Measurements from ENCODE around the gene DERL3. TPM values are rescaled to one million over a fixed set of nuclear protein-coding genes. Genes with fewer than 3 reads are reported as not detected.

DERL3 gene
- total RNA-seq, 1 donor from 2014 or later = 3.1 TPM

- intact Hi-C loops (cut with DNase I) = no loop called here
- no peak for DNase-seq (ENCODE audit: missing footprints)
These were observed 47.7 kb downstream of the DERL3 start for GRCh38 chr22:23790819-23791737.

DNA sequence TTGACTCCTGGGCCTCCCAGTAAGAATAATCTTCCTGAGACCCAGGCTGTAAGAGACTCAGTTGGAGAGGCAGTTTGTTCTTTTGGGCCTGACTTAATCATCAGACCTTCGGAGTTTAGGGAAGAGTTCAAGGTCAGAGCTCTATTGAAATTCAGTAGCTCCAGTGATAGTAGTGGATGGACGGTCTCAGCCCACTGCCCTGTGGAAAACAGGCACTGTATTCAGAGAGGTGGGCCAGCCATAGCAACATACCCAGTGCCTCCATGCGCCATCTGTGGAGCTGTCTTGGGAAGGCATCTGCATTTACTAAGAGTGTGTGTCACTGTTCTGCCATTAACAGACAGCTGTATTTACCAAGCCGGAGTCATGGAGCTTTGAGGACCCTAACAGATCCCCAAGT, 49.2 kb downstream of the DERL3 start:
- no peak for ATAC-seq
- DNase-seq (ENCODE audit: missing footprints) = no peak
- intact Hi-C loops (cut with DNase I) = loop anchor here (5.0 kb wide), 2 partner anchors 43 to 58 kb away; no protein-coding TSS in a partner anchor

More at GRCh38 chr22:23790819-23791737, 47.7 kb downstream of the DERL3 start:
- peak; percentile 46 for ATAC-seq

GRCh38 chr22:23789121-23789520, 49.7 kb downstream of the DERL3 start:
- ATAC-seq = no peak
- intact Hi-C loops (cut with DNase I) = loop anchor here (5.0 kb wide), 2 partner anchors 43 to 58 kb away; no protein-coding TSS in a partner anchor
- no peak for DNase-seq (ENCODE audit: missing footprints)

- ATAC-seq (no peak), DNase-seq (ENCODE audit: missing footprints) (no peak)
- intact Hi-C loops (cut with DNase I) = loop anchor here (2.0 to 5.0 kb wide), 3 partner anchors 19 to 59 kb away; no protein-coding TSS in a partner anchor
These were observed 50.9 kb downstream of the DERL3 start for GRCh38 chr22:23787910-23788309.

GRCh38 chr22:23787600-23787896, 51.3 kb downstream of the DERL3 start:
- ATAC-seq = no peak
- no peak for DNase-seq (ENCODE audit: missing footprints)
- intact Hi-C loops (cut with DNase I) = loop anchor here (2.0 to 5.0 kb wide), 3 partner anchors 19 to 60 kb away; no protein-coding TSS in a partner anchor

GRCh38 chr22:23786752-23787599, 51.8 kb downstream of the DERL3 start, which contains the start of gene SMARCB1:
Gene SMARCB1, plus strand, starts transcription at chr22:23786966. Its CDS starts 204 bp downstream, at chr22:23787170.
- ATAC-seq (peak; percentile 93), DNase-seq (ENCODE audit: missing footprints) (peak; percentile 98)
- intact Hi-C loops (cut with DNase I) = loop anchor here (2.0 to 5.0 kb wide), 3 partner anchors 18 to 60 kb away; no protein-coding TSS in a partner anchor

DNA sequence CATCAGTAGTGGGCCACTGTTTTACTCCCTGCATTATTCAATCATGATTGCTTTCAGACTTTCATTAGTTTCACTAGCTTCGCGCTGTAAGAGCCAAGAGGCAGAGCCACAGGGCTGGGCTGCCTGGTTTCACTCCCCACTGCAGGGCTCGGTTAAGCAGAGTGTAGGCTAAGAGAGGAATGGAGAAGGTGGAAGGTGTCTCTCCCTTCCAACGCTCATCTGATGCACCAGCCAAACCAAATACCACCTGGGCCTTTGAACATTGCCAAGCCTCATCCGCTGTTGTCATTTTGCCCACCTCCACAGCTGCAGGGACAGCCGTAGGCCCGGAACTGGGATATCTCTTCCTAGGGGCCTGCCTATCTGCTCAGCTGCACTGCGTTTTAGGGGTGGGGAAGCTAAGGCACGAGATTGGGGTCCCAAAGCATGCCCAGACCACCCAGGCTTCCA, 52.5 kb downstream of the DERL3 start:
- ATAC-seq (peak; percentile 2), DNase-seq (ENCODE audit: missing footprints) (no peak)
- intact Hi-C loops (cut with DNase I) = loop anchor here (2.0 to 5.0 kb wide), 3 partner anchors 17 to 61 kb away; no protein-coding TSS in a partner anchor

Other genes with a start within 250 kb of the DERL3 start
- gene DRICH1, start 206.7 kb downstream of the DERL3 start, total RNA-seq = not detected
- gene RGL4, start 148.0 kb downstream of the DERL3 start, total RNA-seq = not detected
- gene ZNF70, start 87.9 kb downstream of the DERL3 start, total RNA-seq = 3.2 TPM
- gene VPREB3, start 84.6 kb downstream of the DERL3 start, total RNA-seq = 0.43 TPM
- not detected for gene C22orf15, start 76.0 kb downstream of the DERL3 start, total RNA-seq
- 1,642 TPM for gene CHCHD10, start 71.0 kb downstream of the DERL3 start, total RNA-seq
- gene MMP11, start 66.2 kb downstream of the DERL3 start, total RNA-seq = 28.0 TPM
- gene SMARCB1, start 52.0 kb downstream of the DERL3 start, total RNA-seq = 52.5 TPM
- gene SLC2A11, start 18.9 kb upstream of the DERL3 start, total RNA-seq = 20.3 TPM
- 272 TPM for gene MIF, start 55.4 kb upstream of the DERL3 start, total RNA-seq
- 4.6 TPM for gene GSTT2B, start 122.2 kb upstream of the DERL3 start, total RNA-seq
- gene DDTL, start 127.9 kb upstream of the DERL3 start, total RNA-seq = 1.5 TPM
- gene DDT, start 135.4 kb upstream of the DERL3 start, total RNA-seq = 139 TPM
- gene GSTT2, start 141.1 kb upstream of the DERL3 start, total RNA-seq = not detected
- gene GSTT4, start 166.4 kb upstream of the DERL3 start, total RNA-seq = not detected
- 43.0 TPM for gene CABIN1, start 172.3 kb upstream of the DERL3 start, total RNA-seq